ENCODE results near the gene UXS1. TPM values are rescaled to one million over a fixed set of nuclear protein-coding genes. Genes with fewer than 3 reads are reported as not detected.

UXS1 gene
- polyA plus RNA-seq, 1 donor from 2014 or later: 19.7 TPM

GRCh38 chr2:106197878-106198277, 3.8 kb upstream of the UXS1 start:
- no peaks in the 10 kb centered on the region for H3K9me3 Mint-ChIP-seq
- H3K4me3 Mint-ChIP-seq: peak overlapping the region in 1 of 4 donors; percentile 41
- no peak overlapping the region for H3K27ac Mint-ChIP-seq
- peaks cover 7 to 12% (median 7%) of the 10 kb centered on the region in 3 donors for H3K4me1 Mint-ChIP-seq
- peaks cover 5% of the 10 kb centered on the region for H3K36me3 Mint-ChIP-seq
- peaks cover 9% of the 10 kb centered on the region for H3K27me3 Mint-ChIP-seq

DNA sequence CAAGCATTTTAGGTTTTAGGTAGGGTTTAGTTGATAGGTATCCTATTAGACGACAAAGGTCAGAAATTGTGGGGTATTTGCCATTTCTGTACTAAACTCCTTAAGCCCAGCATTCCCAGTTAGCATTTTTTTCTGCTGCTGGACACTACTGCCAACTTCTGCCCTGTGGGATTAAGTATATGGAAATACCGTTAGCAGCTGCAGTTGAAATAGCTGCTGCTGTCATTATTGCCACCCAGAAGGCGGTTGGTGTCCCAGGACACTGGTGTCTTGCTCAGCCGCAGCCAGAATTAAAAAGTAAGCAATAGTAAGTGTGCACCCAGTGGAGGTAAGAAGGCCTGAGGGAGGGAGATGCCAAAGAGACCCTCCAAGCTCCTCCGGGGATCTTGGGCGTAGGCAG, 1.9 kb upstream of the UXS1 start:
- Mint-ChIP-seq H3K27me3 (peaks cover 7% of the 10 kb centered on the region), H3K27ac (no peak overlapping the region), H3K4me1 (peaks cover 13 to 17% (median 17%) of the 10 kb centered on the region in 3 donors), H3K9me3 (no peaks in the 10 kb centered on the region), H3K36me3 (peaks cover 5% of the 10 kb centered on the region), H3K4me3 (peak overlapping the region in 1 of 4 donors; percentile 99)

DNA sequence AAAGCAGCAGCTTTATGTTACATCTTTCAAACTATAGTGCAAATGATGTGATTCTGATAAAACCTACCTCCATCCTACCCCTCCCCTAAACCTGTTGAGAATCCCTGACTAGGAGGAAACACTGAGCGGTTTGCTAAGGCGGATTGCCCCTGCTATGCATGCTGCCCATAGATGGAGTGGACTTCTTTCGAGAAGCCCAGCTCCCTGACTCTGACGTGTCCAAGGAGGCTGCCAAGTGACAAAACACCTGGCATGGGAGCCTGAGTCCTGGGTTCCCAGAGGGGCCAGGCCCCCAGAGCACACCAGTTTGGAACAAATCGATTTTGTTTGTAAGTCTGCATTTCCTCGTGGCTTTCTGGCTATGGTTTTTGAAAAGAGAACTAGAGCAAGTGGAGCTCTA, 1.4 kb upstream of the UXS1 start:
- Mint-ChIP-seq H3K27me3 (peaks cover 5% of the 10 kb centered on the region), H3K36me3 (peaks cover 5% of the 10 kb centered on the region), H3K4me1 (peaks cover 14 to 19% (median 17%) of the 10 kb centered on the region in 3 donors), H3K9me3 (no peaks in the 10 kb centered on the region), H3K27ac (no peak overlapping the region), H3K4me3 (peak overlapping the region; percentile 96 to 99 (median 98))

- Mint-ChIP-seq H3K9me3 (no peaks in the 10 kb centered on the region), H3K36me3 (peaks cover 5% of the 10 kb centered on the region), H3K27ac (peak overlapping the region in 2 of 3 donors; percentile 83 to 89), H3K27me3 (peaks cover 5% of the 10 kb centered on the region), H3K4me1 (peaks cover 29 to 33% (median 31%) of the 10 kb centered on the region in 3 donors), H3K4me3 (peak overlapping the region; percentile 85 to 97 (median 93))
Measured at GRCh38 chr2:106193690-106193976, 468 bp downstream of the UXS1 start.

- H3K27ac Mint-ChIP-seq: peak overlapping the region in 2 of 3 donors; percentile 83 to 89
- no peaks in the 10 kb centered on the region for H3K9me3 Mint-ChIP-seq
- H3K4me3 Mint-ChIP-seq: peak overlapping the region; percentile 85 to 97 (median 93)
- peaks cover 5% of the 10 kb centered on the region for H3K27me3 Mint-ChIP-seq
- peaks cover 31 to 33% (median 31%) of the 10 kb centered on the region in 3 donors for H3K4me1 Mint-ChIP-seq
- peaks cover 5% of the 10 kb centered on the region for H3K36me3 Mint-ChIP-seq
Measured at GRCh38 chr2:106192752-106193689, 1.1 kb downstream of the UXS1 start.

GRCh38 chr2:106191511-106192016, 2.5 kb downstream of the UXS1 start:
- Mint-ChIP-seq H3K4me1 (peaks cover 31 to 36% (median 31%) of the 10 kb centered on the region in 3 donors), H3K4me3 (peak overlapping the region in 1 of 4 donors; percentile 83), H3K36me3 (peaks cover 4% of the 10 kb centered on the region), H3K27me3 (no peaks in the 10 kb centered on the region), H3K9me3 (no peaks in the 10 kb centered on the region), H3K27ac (peak overlapping the region in 1 of 3 donors; percentile 62)

- Mint-ChIP-seq H3K4me3 (peak overlapping the region in 2 of 4 donors; percentile 57 to 71), H3K4me1 (peaks cover 28 to 36% (median 28%) of the 10 kb centered on the region in 3 donors), H3K9me3 (no peaks in the 10 kb centered on the region), H3K36me3 (peaks cover 2% of the 10 kb centered on the region), H3K27me3 (no peaks in the 10 kb centered on the region), H3K27ac (peak overlapping the region in 2 of 3 donors; percentile 12 to 35)
Measured at GRCh38 chr2:106189764-106190468, 4.2 kb downstream of the UXS1 start.

GRCh38 chr2:106189325-106189724, 4.8 kb downstream of the UXS1 start:
- H3K4me3 Mint-ChIP-seq: peak overlapping the region in 2 of 4 donors; percentile 57 to 71
- peaks cover 1% of the 10 kb centered on the region for H3K36me3 Mint-ChIP-seq
- H3K27me3 Mint-ChIP-seq: no peaks in the 10 kb centered on the region
- H3K4me1 Mint-ChIP-seq: peaks cover 26 to 38% (median 31%) of the 10 kb centered on the region in 3 donors
- H3K27ac Mint-ChIP-seq: peak overlapping the region in 2 of 3 donors; percentile 12 to 35
- H3K9me3 Mint-ChIP-seq: no peaks in the 10 kb centered on the region

DNA sequence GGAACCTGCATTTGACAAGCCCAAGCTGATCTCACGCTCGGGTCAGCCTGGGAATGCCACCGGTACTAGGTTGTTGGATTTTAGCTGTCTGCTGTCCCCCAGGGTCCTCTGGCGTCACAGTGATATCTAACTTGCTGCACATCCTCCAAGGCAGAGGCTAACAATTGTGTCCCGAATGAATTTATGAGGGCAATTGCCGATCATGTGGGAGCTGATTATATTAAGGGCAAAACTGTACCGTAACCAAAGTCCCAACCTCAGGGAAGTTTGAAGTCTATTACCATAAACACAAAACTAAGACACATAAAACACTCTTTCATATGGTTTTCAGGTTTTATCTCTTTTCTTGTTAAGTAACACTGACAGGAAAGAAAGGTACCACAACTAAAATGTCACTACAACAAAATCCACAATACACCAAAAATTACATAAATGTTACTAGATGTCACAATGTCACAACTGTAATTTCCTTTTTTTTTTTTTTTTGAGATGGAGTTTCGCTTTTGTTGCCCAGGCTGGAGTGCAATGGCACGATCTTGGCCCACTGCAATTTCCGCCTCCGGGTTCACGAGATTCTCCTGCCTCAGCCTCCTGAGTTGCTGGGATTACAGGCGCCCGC, 6.7 kb downstream of the UXS1 start:
- peaks cover 1% of the 10 kb centered on the region for H3K36me3 Mint-ChIP-seq
- peaks cover 20 to 35% (median 28%) of the 10 kb centered on the region in 3 donors for H3K4me1 Mint-ChIP-seq
- H3K9me3 Mint-ChIP-seq: no peaks in the 10 kb centered on the region
- H3K27ac Mint-ChIP-seq: no peak overlapping the region
- no peaks in the 10 kb centered on the region for H3K27me3 Mint-ChIP-seq
- no peak overlapping the region for H3K4me3 Mint-ChIP-seq

- no peaks in the 10 kb centered on the region for H3K27me3 Mint-ChIP-seq
- no peak overlapping the region for H3K27ac Mint-ChIP-seq
- no peaks in the 10 kb centered on the region for H3K9me3 Mint-ChIP-seq
- H3K36me3 Mint-ChIP-seq: peaks cover 1% of the 10 kb centered on the region
- no peak overlapping the region for H3K4me3 Mint-ChIP-seq
- H3K4me1 Mint-ChIP-seq: peaks cover 26 to 30% (median 26%) of the 10 kb centered on the region in 3 donors
Measured at GRCh38 chr2:106185475-106186184, 8.5 kb downstream of the UXS1 start.

GRCh38 chr2:106184857-106185256, 9.2 kb downstream of the UXS1 start:
- H3K9me3 Mint-ChIP-seq: no peaks in the 10 kb centered on the region
- no peak overlapping the region for H3K4me3 Mint-ChIP-seq
- peaks cover 22 to 27% (median 25%) of the 10 kb centered on the region in 3 donors for H3K4me1 Mint-ChIP-seq

DNA sequence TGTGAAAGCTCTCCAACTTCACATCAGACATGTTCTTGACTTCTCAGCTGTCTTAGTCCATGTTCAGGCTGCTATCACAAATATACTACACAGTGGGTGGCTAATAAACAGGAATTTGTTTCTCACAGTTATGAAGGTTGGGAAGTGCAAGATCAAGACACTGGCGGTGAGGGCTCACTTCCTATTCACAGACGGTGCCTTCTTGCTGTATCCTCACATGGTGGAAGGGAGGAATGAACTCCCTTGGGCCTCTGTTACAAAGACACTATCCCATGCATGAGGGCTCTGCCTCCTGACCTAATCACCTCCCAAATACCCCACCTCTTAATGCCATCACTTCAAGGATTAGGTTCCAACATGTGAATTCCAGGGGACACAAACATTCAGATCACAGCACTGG, 9.7 kb downstream of the UXS1 start:
- Mint-ChIP-seq H3K4me1 (peaks cover 17 to 23% (median 21%) of the 10 kb centered on the region in 3 donors), H3K4me3 (no peak overlapping the region)

More at GRCh38 chr2:106184857-106185256, 9.2 kb downstream of the UXS1 start:
- Mint-ChIP-seq H3K27me3 (no peaks in the 10 kb centered on the region), H3K27ac (no peak overlapping the region), H3K36me3 (no peaks in the 10 kb centered on the region)

DNA sequence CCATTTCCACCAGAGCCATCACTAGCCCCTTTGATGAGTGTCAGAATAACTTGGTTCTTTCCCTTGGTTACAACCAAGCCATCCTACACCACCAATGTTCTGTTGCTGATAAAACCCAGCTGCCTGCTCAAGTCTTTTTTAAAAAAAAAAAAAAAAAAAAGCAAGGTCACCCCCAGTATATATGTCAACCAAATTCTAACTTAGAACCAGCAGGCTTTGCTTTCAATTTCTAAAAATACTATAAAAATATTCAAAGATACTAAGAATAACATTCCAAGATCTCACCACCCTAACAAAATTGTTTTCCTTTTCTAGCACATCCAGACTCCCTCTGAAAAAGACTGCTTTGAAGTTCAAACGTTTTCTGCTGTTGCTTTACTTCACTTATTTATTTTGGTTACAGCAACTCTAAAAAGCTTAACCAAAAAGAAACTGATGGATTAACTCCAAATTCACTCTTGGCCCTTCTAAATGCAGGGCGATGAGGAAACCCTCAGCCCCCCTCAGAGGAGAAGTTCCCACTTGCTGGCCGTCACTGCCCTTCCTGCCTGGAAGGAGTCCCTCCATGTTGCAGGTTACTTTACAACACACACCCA, 10.9 kb downstream of the UXS1 start:
- Mint-ChIP-seq H3K4me1 (peaks cover 8 to 17% (median 16%) of the 10 kb centered on the region in 3 donors), H3K36me3 (peaks cover 1% of the 10 kb centered on the region), H3K27ac (no peak overlapping the region), H3K9me3 (no peaks in the 10 kb centered on the region), H3K4me3 (no peak overlapping the region), H3K27me3 (no peaks in the 10 kb centered on the region)

More for the DNA sequence above, 9.7 kb downstream of the UXS1 start:
- Mint-ChIP-seq H3K27me3 (no peaks in the 10 kb centered on the region), H3K36me3 (no peaks in the 10 kb centered on the region), H3K27ac (no peak overlapping the region), H3K9me3 (no peaks in the 10 kb centered on the region)

DNA sequence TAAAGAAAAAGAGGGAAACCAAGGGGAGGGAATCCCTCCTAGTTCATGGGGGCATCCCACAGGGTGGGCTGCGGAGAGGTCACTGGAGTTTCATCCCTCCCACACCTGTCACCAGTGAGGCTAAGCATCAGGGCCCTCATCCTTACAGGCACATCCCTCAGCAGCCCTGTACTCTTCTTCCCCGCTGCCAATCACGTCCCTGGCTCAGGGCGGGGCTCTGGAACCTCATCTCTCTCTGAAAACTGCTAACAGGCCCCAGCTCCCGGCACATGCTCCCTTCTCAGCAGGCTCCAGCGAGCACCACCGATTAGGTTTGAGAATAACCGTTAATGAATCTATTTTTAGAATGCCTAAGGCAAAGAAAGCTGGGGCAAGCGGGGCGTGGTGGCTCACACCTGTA, 13.0 kb downstream of the UXS1 start:
- no peak overlapping the region for H3K4me3 Mint-ChIP-seq
- no peaks in the 10 kb centered on the region for H3K9me3 Mint-ChIP-seq
- peaks cover 1% of the 10 kb centered on the region for H3K36me3 Mint-ChIP-seq
- peak overlapping the region in 1 of 3 donors; percentile 5 for H3K27ac Mint-ChIP-seq
- no peaks in the 10 kb centered on the region for H3K27me3 Mint-ChIP-seq
- peaks cover 9 to 20% (median 18%) of the 10 kb centered on the region in 3 donors for H3K4me1 Mint-ChIP-seq
